PC-3 (cell line): Measurements from ENCODE around the gene TTC21B. TPM values are rescaled to one million over a fixed set of nuclear protein-coding genes. Genes with fewer than 3 reads are reported as not detected.

Experiments
- ATAC-seq: fragments of 200-7000 bp; cut with Tn5 transposase; 2 replicates; pipeline ENCODE4 v1.9.1; 2020; ENCODE audit warnings: mild to moderate bottlenecking, moderate library complexity
- BruUV-seq: library from RNA; stranded (reverse); fragments of 400-500 nt; replicated peaks from 2 replicates; lab custom pipeline; 2021; lab: Mats Ljungman, UMichigan
- CTCF ChIA-PET: fragments of 300-600 bp; sonication (Branson Sonifier 250); formaldehyde crosslinking; loops from one replicate; lab custom pipeline; 2022; ENCODE audit warnings: antibody characterized with exemption; lab: Charles Lee
- POLR2A ChIA-PET: fragments of 300-600 bp; sonication (Branson Sonifier 250); formaldehyde crosslinking; loops from one replicate; lab custom pipeline; 2022; ENCODE audit warnings: antibody characterized with exemption; ENCODE audit not compliant: unreplicated experiment; lab: Charles Lee
- DNase-seq: peaks from one replicate; pipeline ENCODE4 v3.0.0-alpha.2; 2015
- H2AFZ ChIP-seq: fragments of 300-600 bp; sonication (generic); 2 replicates; pipeline ENCODE4 v1.6.0; 2016; ENCODE audit warnings: antibody characterized with exemption, low read length
- H3F3A ChIP-seq: fragments of 300-600 bp; sonication (generic); one replicate; pipeline ENCODE4 v1.6.0; 2017; ENCODE audit warnings: antibody characterized with exemption, low read length, control low read depth, mild to moderate bottlenecking; ENCODE audit not compliant: unreplicated experiment
- H3K27ac ChIP-seq: fragments of 300-600 bp; sonication (generic); 2 replicates; pipeline ENCODE4 v1.5.1; 2016; ENCODE audit warnings: mild to moderate bottlenecking, low read length
- H3K27me3 ChIP-seq: fragments of 300-600 bp; sonication (generic); 2 replicates; pipeline ENCODE4 v1.6.1; 2016; ENCODE audit warnings: low read length, mixed read lengths
- H3K36me3 ChIP-seq: fragments of 300-600 bp; sonication (generic); 2 replicates; pipeline ENCODE4 v1.6.1; 2016; ENCODE audit warnings: low read depth, mixed run types, low read length, mixed read lengths
- H3K4me1 ChIP-seq: fragments of 300-600 bp; sonication (generic); 2 replicates; pipeline ENCODE4 v1.5.1; 2016; ENCODE audit warnings: low read length; ENCODE audit not compliant: insufficient read depth
- H3K4me2 ChIP-seq: fragments of 300-600 bp; sonication (generic); 2 replicates; pipeline ENCODE4 v1.6.0; 2016; ENCODE audit warnings: low read length
- H3K4me3 ChIP-seq: fragments of 300-600 bp; sonication (generic); 2 replicates; pipeline ENCODE4 v1.5.1; 2016; ENCODE audit warnings: mild to moderate bottlenecking, low read length, mixed read lengths
- H3K79me2 ChIP-seq: fragments of 300-600 bp; sonication (generic); 2 replicates; pipeline ENCODE4 v1.6.1; 2017; ENCODE audit warnings: low read length, mixed read lengths
- H3K9ac ChIP-seq: fragments of 300-600 bp; sonication (generic); 2 replicates; pipeline ENCODE4 v1.6.0; 2016; ENCODE audit warnings: mild to moderate bottlenecking, low read length
- H3K9me2 ChIP-seq: fragments of 300-600 bp; sonication (generic); replicated peaks from 2 replicates; pipeline ENCODE4 v1.6.1; 2016; ENCODE audit warnings: mixed run types, low read length, mixed read lengths
- H3K9me3 ChIP-seq: fragments of 300-600 bp; sonication (generic); 2 replicates; pipeline ENCODE4 v1.6.1; 2016; ENCODE audit warnings: low read length, mixed read lengths
- H4K20me1 ChIP-seq: fragments of 300-600 bp; sonication (generic); 2 replicates; pipeline ENCODE4 v1.6.1; 2016; ENCODE audit warnings: low read length, mixed read lengths
- CTCF ChIP-seq: fragments of 300-600 bp; sonication (generic); conservative IDR thresholded peaks from 2 replicates; pipeline ENCODE4 v1.5.1; 2017; ENCODE audit warnings: antibody characterized with exemption, low read depth, mild to moderate bottlenecking, low read length
- EZH2 ChIP-seq: fragments of 300-600 bp; sonication (generic); IDR thresholded peaks from one replicate; pipeline ENCODE4 v1.6.1; 2017; ENCODE audit warnings: antibody characterized with exemption, mild to moderate bottlenecking, low read length; ENCODE audit not compliant: unreplicated experiment
- EZH2phosphoT487 ChIP-seq: fragments of 300-600 bp; sonication (generic); IDR thresholded peaks from 2 replicates; pipeline ENCODE4 v1.6.1; 2018; ENCODE audit warnings: mild to moderate bottlenecking, antibody characterized with exemption, low read length, borderline replicate concordance
- intact Hi-C: fragments of 100-400 bp; cut with micrococcal nuclease; formaldehyde crosslinking; loops from 2 replicates; pipeline ENCODE4 v1.9.0; 2023
- total RNA-seq: library from RNA; depleted of rRNA; stranded (reverse); fragments of >200 nt; gene quantifications from 2 replicates; pipeline ENCODE4 v1.2.3, GENCODE V29; 2014

TTC21B gene
- total RNA-seq, 1 experiment from 2014 or later: 35.5 TPM

DNA sequence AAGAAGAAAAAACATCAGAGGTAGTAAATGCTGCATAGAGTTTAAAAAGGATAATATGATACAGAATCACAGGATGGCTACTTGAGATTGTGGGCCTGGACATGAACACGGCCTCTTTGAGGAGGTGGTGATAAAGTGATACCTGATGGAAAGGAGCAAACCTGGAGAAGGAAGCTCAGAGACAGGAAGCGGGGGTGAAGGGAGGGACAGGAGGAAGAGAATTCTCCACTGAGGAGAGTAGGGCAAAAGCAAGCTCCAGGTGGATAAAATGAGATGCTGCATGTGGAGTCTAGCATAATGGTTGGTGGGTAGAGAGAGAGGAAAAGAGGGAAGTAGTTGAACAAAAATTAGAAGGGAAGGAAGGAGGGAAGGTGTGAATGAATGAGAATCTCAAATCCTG lies 82.6 kb downstream of the TTC21B start:
- ChIA-PET POLR2A (no interaction called here), CTCF (no interaction called here)
- Histone ChIP-seq H2AFZ (no peak overlapping the region), H3K9me3 (no peaks in the 10 kb centered on the region), H3K4me1 (peaks cover 3% of the 10 kb centered on the region; the same call in 1 of the 2 replicates), H3K4me2 (no peak overlapping the region), H3K27ac (no peak overlapping the region), H3K27me3 (no peaks in the 10 kb centered on the region), H4K20me1 (no peaks in the 10 kb centered on the region), H3K79me2 (no peaks in the 10 kb centered on the region), H3K9ac (no peak overlapping the region), H3K9me2 (no peaks in the 10 kb centered on the region), H3K36me3 (no peaks in the 10 kb centered on the region), H3K4me3 (no peak overlapping the region), H3F3A (no peaks in the 10 kb centered on the region)
- ATAC-seq: no peak
- intact Hi-C loops: loop anchor here (5.0 to 10.0 kb wide), 3 partner anchors 314 to 824 kb away; no protein-coding TSS in a partner anchor
- DNase-seq: no peak
- no peak for TF ChIP-seq EZH2phosphoT487
- no peak for TF ChIP-seq EZH2
- no peak for TF ChIP-seq CTCF
- no TSS peak for BruUV-seq

DNA sequence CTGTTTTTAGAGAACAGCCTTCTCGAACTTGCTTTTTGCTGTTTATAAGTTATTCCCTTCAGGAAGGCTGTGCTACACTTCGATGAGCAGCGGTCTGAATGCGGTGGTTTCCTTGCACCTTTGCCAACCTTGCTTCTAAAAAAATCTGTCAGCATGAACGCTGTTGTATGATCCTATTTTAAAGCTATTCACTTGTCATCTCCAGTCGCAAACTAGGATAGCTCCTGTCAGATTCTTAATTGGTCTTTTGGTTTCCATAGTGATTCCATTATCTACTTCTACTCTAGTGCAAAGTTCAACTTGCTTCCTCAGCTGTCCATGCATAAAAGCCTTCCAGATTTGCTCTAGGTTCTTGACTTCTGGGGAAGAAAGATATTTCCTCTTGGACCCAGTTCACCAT lies 83.2 kb downstream of the TTC21B start:
- Histone ChIP-seq H3K9ac (no peak overlapping the region), H3K27ac (no peak overlapping the region), H3K9me3 (no peaks in the 10 kb centered on the region), H2AFZ (no peak overlapping the region), H3K4me2 (no peak overlapping the region), H3K9me2 (no peaks in the 10 kb centered on the region), H3K36me3 (no peaks in the 10 kb centered on the region), H3K79me2 (no peaks in the 10 kb centered on the region), H4K20me1 (no peaks in the 10 kb centered on the region), H3F3A (no peaks in the 10 kb centered on the region), H3K4me3 (no peak overlapping the region), H3K4me1 (peaks cover 3% of the 10 kb centered on the region; the same call in 1 of the 2 replicates), H3K27me3 (no peaks in the 10 kb centered on the region)
- TF ChIP-seq EZH2: no peak
- TF ChIP-seq EZH2phosphoT487: no peak
- TF ChIP-seq CTCF: no peak
- DNase-seq (no peak), ATAC-seq (no peak)
- intact Hi-C loops: loop anchor here (5.0 to 10.0 kb wide), 3 partner anchors 313 to 824 kb away; no protein-coding TSS in a partner anchor
- POLR2A ChIA-PET: no interaction called here
- CTCF ChIA-PET: no interaction called here
- no TSS peak for BruUV-seq

DNA sequence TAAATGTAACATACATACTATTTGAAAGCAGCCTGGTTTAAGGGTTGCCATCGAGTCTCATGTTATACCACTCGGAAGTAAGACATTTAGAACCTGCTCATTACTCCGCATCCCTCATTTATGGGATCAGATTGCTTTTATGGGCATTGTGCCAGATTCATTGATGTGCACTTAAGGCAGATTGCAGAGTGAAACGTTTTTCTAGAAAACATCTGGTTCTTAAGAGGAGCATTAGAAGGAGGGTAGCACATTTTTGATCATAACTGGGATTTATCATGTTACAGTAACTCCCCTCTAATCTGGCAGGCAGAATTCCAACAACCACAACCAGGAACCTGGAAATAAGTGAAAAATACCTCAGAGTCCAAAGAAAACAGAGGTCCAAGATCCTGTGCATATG lies 85.4 kb downstream of the TTC21B start:
- no peak overlapping the region for H2AFZ ChIP-seq
- H3K9ac ChIP-seq: no peak overlapping the region
- DNase-seq: no peak
- H3F3A ChIP-seq: no peaks in the 10 kb centered on the region
- no TSS peak for BruUV-seq
- H4K20me1 ChIP-seq: no peaks in the 10 kb centered on the region
- TF ChIP-seq EZH2 (no peak), EZH2phosphoT487 (no peak)
- intact Hi-C loops: no loop called here
- no peaks in the 10 kb centered on the region for H3K36me3 ChIP-seq
- H3K9me3 ChIP-seq: no peaks in the 10 kb centered on the region
- H3K4me1 ChIP-seq: no peaks in the 10 kb centered on the region
- H3K27ac ChIP-seq: no peak overlapping the region
- no peak overlapping the region for H3K4me2 ChIP-seq
- no peak overlapping the region for H3K4me3 ChIP-seq
- CTCF ChIA-PET: no interaction called here
- no peaks in the 10 kb centered on the region for H3K27me3 ChIP-seq
- no peaks in the 10 kb centered on the region for H3K79me2 ChIP-seq
- POLR2A ChIA-PET: no interaction called here
- no peak for ATAC-seq
- no peaks in the 10 kb centered on the region for H3K9me2 ChIP-seq
